IMR-90 (cell line): ENCODE data around the gene HOXB6. TPM values are rescaled to one million over a fixed set of nuclear protein-coding genes. Genes with fewer than 3 reads are reported as not detected.

Experiments used
- ATAC-seq: fragments of 200-7000 bp; cut with Tn5 transposase; 2 replicates; pipeline ENCODE4 v1.9.1; 2020; ENCODE audit warnings: low read depth, mild to moderate bottlenecking, moderate library complexity
- BruUV-seq: library from RNA; stranded (reverse); fragments of 400-500 nt; replicated peaks from 2 replicates; lab custom pipeline; 2021; lab: Mats Ljungman, UMichigan
- CTCF ChIA-PET: fragments of 300-600 bp; formaldehyde crosslinking; extraction: SDS; loops from one replicate; lab custom pipeline; 2021; ENCODE audit warnings: antibody characterized with exemption; lab: Yijun Ruan, JAX
- POLR2A ChIA-PET: fragments of 300-600 bp; sonication (Branson Sonifier 250); formaldehyde crosslinking; loops from one replicate; lab custom pipeline; 2022; ENCODE audit warnings: antibody characterized with exemption; ENCODE audit not compliant: unreplicated experiment; lab: Charles Lee
- DNase-seq: peaks from one replicate; pipeline ENCODE4 v3.0.0; 2013
- H2AFZ ChIP-seq: replicated peaks from 2 replicates; pipeline ENCODE3; 2013; ENCODE audit warnings: low read length, mild to moderate bottlenecking; ENCODE audit not compliant: poor library complexity
- H2AK5ac ChIP-seq: 2 replicates; pipeline ENCODE4 v1.6.1; 2013; ENCODE audit warnings: low read depth, low read length, inconsistent platforms
- H2AK9ac ChIP-seq: replicated peaks from 2 replicates; pipeline ENCODE3; 2013; ENCODE audit warnings: mild to moderate bottlenecking, low read depth, low read length, moderate library complexity; ENCODE audit not compliant: poor library complexity
- H2BK120ac ChIP-seq: 2 replicates; pipeline ENCODE4 v1.6.1; 2013; ENCODE audit warnings: low read depth, low read length, inconsistent platforms
- H2BK15ac ChIP-seq: 3 replicates; pipeline ENCODE4 v1.6.1; 2013; ENCODE audit warnings: low read depth, low read length, inconsistent platforms
- H2BK20ac ChIP-seq: 2 replicates; pipeline ENCODE4 v1.6.1; 2013; ENCODE audit warnings: low read depth, mild to moderate bottlenecking, inconsistent platforms, low read length, moderate library complexity
- H2BK5ac ChIP-seq: 2 replicates; pipeline ENCODE4 v1.6.1; 2013; ENCODE audit warnings: mild to moderate bottlenecking, low read depth, low read length, inconsistent platforms; ENCODE audit not compliant: poor library complexity, severe bottlenecking
- H3K14ac ChIP-seq: replicated peaks from 2 replicates; pipeline ENCODE4 v1.6.1; 2013; ENCODE audit warnings: low read depth, low read length, inconsistent platforms
- H3K18ac ChIP-seq: 2 replicates; pipeline ENCODE4 v1.6.1; 2013; ENCODE audit warnings: low read depth, low read length, control low read depth
- H3K23ac ChIP-seq: 2 replicates; pipeline ENCODE4 v1.6.1; 2013; ENCODE audit warnings: low read depth, low read length, inconsistent platforms
- H3K27ac ChIP-seq: 2 replicates; pipeline ENCODE4 v1.5.1; 2013; ENCODE audit warnings: mild to moderate bottlenecking, control low read depth, low read length; ENCODE audit not compliant: insufficient read depth
- H3K27me3 ChIP-seq: 2 replicates; pipeline ENCODE4 v1.6.1; 2013; ENCODE audit warnings: low read length; ENCODE audit not compliant: control insufficient read depth, insufficient read depth
- H3K36me3 ChIP-seq: 2 replicates; pipeline ENCODE4 v1.6.1; 2013; ENCODE audit warnings: low read length, mixed read lengths; ENCODE audit not compliant: control insufficient read depth, insufficient read depth
- H3K4ac ChIP-seq: 2 replicates; pipeline ENCODE4 v1.6.1; 2013; ENCODE audit warnings: low read depth, low read length, inconsistent platforms
- H3K4me1 ChIP-seq: 2 replicates; pipeline ENCODE4 v1.6.1; 2013; ENCODE audit warnings: low read length, mixed read lengths; ENCODE audit not compliant: control insufficient read depth, insufficient read depth
- H3K4me2 ChIP-seq: 2 replicates; pipeline ENCODE4 v1.6.1; 2013; ENCODE audit warnings: low read depth, mild to moderate bottlenecking, control low read depth, low read length, moderate library complexity
- H3K4me3 ChIP-seq: 2 replicates; pipeline ENCODE4 v1.5.1; 2013; ENCODE audit warnings: low read depth, mild to moderate bottlenecking, control low read depth, low read length, moderate library complexity; ENCODE audit not compliant: insufficient read depth
- H3K56ac ChIP-seq: 2 replicates; pipeline ENCODE4 v1.6.1; 2013; ENCODE audit warnings: low read length, inconsistent platforms; ENCODE audit not compliant: insufficient read depth; ENCODE audit errors: extremely low read depth
- H3K79me1 ChIP-seq, 2 experiments: 2 replicates each; pipeline ENCODE4 v1.6.1; 2013; ENCODE audit warnings: low read length in 2 of 2, inconsistent platforms in 1 of 2, low read depth in 1 of 2
- H3K9ac ChIP-seq: 2 replicates; pipeline ENCODE4 v1.6.1; 2013; ENCODE audit warnings: low read depth, low read length, control low read depth
- H3K9me1 ChIP-seq: 2 replicates; pipeline ENCODE4 v1.6.1; 2013; ENCODE audit warnings: low read length, inconsistent platforms; ENCODE audit not compliant: insufficient read depth
- H3K9me3 ChIP-seq: 2 replicates; pipeline ENCODE4 v1.6.1; 2013; ENCODE audit warnings: low read length; ENCODE audit not compliant: control insufficient read depth, insufficient read depth
- H4K20me1 ChIP-seq: 2 replicates; pipeline ENCODE4 v1.6.1; 2013; ENCODE audit warnings: low read length, inconsistent platforms; ENCODE audit not compliant: insufficient read depth
- H4K5ac ChIP-seq: 2 replicates; pipeline ENCODE4 v1.6.1; 2013; ENCODE audit warnings: mild to moderate bottlenecking, low read depth, low read length, control low read depth
- H4K8ac ChIP-seq, 2 experiments: 2 replicates each; pipeline ENCODE4 v1.6.1; 2013; ENCODE audit warnings: low read depth in 2 of 2, low read length in 2 of 2, control low read depth in 1 of 2, inconsistent platforms in 1 of 2
- H4K91ac ChIP-seq: 2 replicates; pipeline ENCODE4 v1.6.1; 2013; ENCODE audit warnings: low read depth, low read length, inconsistent platforms; ENCODE audit not compliant: insufficient read depth
- CTCF ChIP-seq: conservative IDR thresholded peaks from 2 replicates; pipeline ENCODE4 v1.5.1; 2012; ENCODE audit warnings: mild to moderate bottlenecking, low read depth, low read length, improper control_type of control experiment
- MAFK ChIP-seq: IDR thresholded peaks from 2 replicates; pipeline ENCODE4 v1.6.1; 2012; ENCODE audit warnings: low read depth, low read length, improper control_type of control experiment
- RAD21 ChIP-seq: IDR thresholded peaks from 2 replicates; pipeline ENCODE4 v1.6.1; 2012; ENCODE audit warnings: low read length, improper control_type of control experiment
- WGBS, 2 experiments: methylation state at CpG; one replicate each; pipeline versions ENCODE4 v1.1.5 to v1.1.7; 2013; ENCODE audit warnings: missing lambda C conversion rate in 2 of 2; ENCODE audit not compliant: insufficient read length in 1 of 2; ENCODE audit errors: extremely low coverage in 2 of 2; 5-methylcytosine and 5-hydroxymethylcytosine counted together
- dilution Hi-C: fragments of 300-500 bp; cut with HindIII; formaldehyde crosslinking; loops from one replicate; pipeline ENCODE4 v1.14.3; 2018; ENCODE audit warnings: low sequenced_read_pairs; ENCODE audit not compliant: unreplicated experiment
- in situ Hi-C: fragments of 300-500 bp; cut with MboI; formaldehyde crosslinking; loops from 3 replicates; pipeline ENCODE4 v1.14.3; 2019; ENCODE audit warnings: low sequenced_read_pairs, inconsistent platforms, mixed read lengths
- intact Hi-C: fragments of 100-400 bp; cut with micrococcal nuclease; formaldehyde crosslinking; loops from 2 replicates; pipeline ENCODE4 v1.10.0; 2022
- polyA plus RNA-seq, 3 experiments: library from polyadenylated mRNA; depleted of rRNA; stranded (reverse); fragments of >200 nt; gene quantifications; 2 replicates each; pipeline ENCODE4 v1.2.3, GENCODE V29; 2012; ENCODE audit warnings: low replicate concordance in 1 of 3
- total RNA-seq: library from RNA; depleted of rRNA; stranded (reverse); fragments of >200 nt; gene quantifications from 2 replicates; pipeline ENCODE4 v1.2.3, GENCODE V29; 2012

HOXB6 gene
- total and polyA plus RNA-seq, 2 of the 4 experiments (the other 2 are of a cell fraction), result 11.1 to 42.2 TPM

- Histone ChIP-seq H2AK9ac (peak overlapping the region; percentile 94), H2AK5ac (peak overlapping the region; percentile 78), H3K18ac (peak overlapping the region; percentile 73), H3K56ac (peak overlapping the region; percentile 96), H4K91ac (peak overlapping the region; percentile 95), H2BK120ac (peak overlapping the region; percentile 78), H3K4me3 (peak overlapping the region; percentile 45), H3K9me1 (peaks cover 20% of the 10 kb centered on the region), H2AFZ (peak overlapping the region; percentile 5), H4K20me1 (peaks cover 17% of the 10 kb centered on the region), H3K27me3 (no peaks in the 10 kb centered on the region), H3K4me2 (peak overlapping the region; percentile 83), H3K9me3 (no peaks in the 10 kb centered on the region), H3K9ac (peak overlapping the region; percentile 96), H4K8ac (peak overlapping the region; percentile 77 to 97), H3K27ac (peak overlapping the region; percentile 99), H2BK20ac (peak overlapping the region; percentile 84), H3K23ac (peak overlapping the region; percentile 100), H4K5ac (peak overlapping the region; percentile 79), H3K4me1 (peaks cover 51% of the 10 kb centered on the region), H3K79me1 (peaks cover 0 to 13% of the 10 kb centered on the region in 2 experiments; a peak in 1 of 4 replicates), H3K4ac (peak overlapping the region; percentile 97), H3K36me3 (peaks cover 53% of the 10 kb centered on the region), H3K14ac (peak overlapping the region; percentile 98), H2BK15ac (peak overlapping the region; percentile 74; the same call in 2 of the 3 replicates), H2BK5ac (peak overlapping the region; percentile 99)
- in situ Hi-C loops, result no loop called here
- intact Hi-C loops, result loop anchor here (2.0 kb wide), 1 partner anchor 23 kb away; the partner anchor contains the start of gene HOXB5
- no TSS peak for BruUV-seq
- dilution Hi-C loops, result no loop called here
- DNase-seq (peak; percentile 55), ATAC-seq (no peak)
- ChIA-PET CTCF (interaction anchor here (0.6 to 0.7 kb wide), 2 partner anchors 28 to 83 kb away, joined by 3 read pairs; no protein-coding TSS in a partner anchor), POLR2A (interaction anchor here (0.5 to 1.3 kb wide), 5 partner anchors 13 to 23 kb away, joined by 3 to 6 read pairs (median 4); no protein-coding TSS in a partner anchor)
- TF ChIP-seq MAFK (no peak), RAD21 (0 out of 2 replicates have a peak, but pooled peaks have one; percentile 24), CTCF (peak; percentile 24; the same call in 1 of the 2 replicates)
- WGBS, 2 experiments, result 0% methylated on average over 1 of the region's 6 CpGs; no CpG with 5 or more reads in 1 of the 2 experiments
Observed at GRCh38 chr17:48569674-48570324, 35.0 kb downstream of the HOXB6 start.
